Metanephros (tissue), 2 donors: ENCODE data around the gene HOXC11. TPM values are rescaled to one million over a fixed set of nuclear protein-coding genes. Genes with fewer than 3 reads are reported as not detected.

Experiments
- small RNA-seq: library from RNA; depleted of rRNA; stranded (forward); fragments of <200 nt; gene quantifications from one replicate; pipeline ENCODE3, GENCODE V24; 2014; ENCODE audit warnings: low replicate concordance
- total RNA-seq: library from RNA; depleted of rRNA; stranded (reverse); fragments of >200 nt; gene quantifications from one replicate; pipeline ENCODE4 v1.2.3, GENCODE V29; 2014

The HOXC11 gene
- total RNA-seq: 1.5 TPM

DNA sequence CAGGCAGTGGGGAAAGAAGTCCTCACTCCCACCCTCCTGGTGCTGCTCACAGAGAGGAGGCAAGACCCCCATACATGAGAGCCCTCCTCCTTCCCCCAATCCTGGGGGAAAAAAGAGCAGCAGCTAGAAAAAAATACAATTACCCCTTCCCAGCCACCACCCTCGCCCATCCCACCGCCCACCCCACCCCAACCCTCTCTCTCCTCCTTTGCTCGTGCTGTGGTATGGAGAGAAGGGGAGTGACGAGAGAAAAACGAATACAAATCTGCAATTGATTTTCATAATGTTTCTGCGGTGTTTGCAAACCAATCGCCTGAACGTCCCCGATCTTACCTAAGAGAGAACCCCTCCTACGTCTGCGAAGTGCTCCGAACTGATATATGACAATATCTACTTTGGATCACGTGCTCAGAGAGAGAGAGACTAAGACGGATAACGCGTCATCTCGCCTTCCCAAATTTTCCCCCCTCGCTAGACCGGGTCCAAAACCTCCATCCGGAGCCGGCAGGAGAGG lies at the start of gene HOXC11:
Gene HOXC11 (plus strand): TSS at position 405 of the 514 bp plus-strand sequence. CDS start 116 bp downstream, outside the sequence.

DNA sequence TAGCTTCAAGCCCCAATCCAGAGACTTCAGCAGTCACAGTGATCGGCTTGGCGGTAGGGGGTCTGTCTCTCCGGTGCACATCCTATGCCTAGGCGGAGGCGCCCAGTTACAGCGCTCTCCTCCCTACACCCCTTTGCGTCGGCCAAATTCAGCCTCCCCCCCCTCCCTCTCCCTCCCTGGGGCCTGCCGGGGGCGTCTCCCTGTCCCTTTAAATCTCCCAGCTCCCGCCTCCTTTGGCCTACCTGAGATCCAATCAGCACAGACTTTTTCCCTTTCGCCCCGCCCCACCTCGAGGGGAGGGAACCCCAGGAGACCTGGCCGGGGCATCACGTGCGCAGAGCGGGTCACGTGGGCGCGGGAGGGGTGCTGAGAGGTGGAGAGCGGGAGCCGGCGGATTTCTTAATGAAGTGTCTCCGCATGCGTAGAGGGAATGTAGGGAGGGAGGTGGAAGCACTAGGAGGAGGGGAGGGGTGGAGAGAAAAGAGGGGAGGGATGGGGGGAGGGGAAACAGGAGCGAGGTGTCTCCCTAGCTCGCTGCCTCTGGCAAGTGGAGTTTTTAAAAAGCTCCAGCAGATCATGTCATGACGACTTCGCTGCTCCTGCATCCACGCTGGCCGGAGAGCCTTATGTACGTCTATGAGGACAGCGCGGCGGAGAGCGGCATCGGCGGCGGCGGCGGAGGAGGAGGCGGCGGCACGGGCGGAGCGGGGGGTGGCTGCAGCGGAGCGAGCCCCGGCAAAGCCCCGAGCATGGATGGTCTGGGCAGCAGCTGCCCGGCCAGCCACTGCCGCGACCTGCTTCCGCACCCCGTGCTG lies 34.4 kb upstream of the HOXC11 start, which contains the start of gene HOXC13:
Gene HOXC13 (plus strand): TSS at position 506 of the 815 bp plus-strand sequence. CDS start 76 bp downstream, at position 582.

GRCh38 chr12:53954694-53955035 lies 18.3 kb upstream of the HOXC11 start, which contains the start of gene HOXC12:
TSS of gene HOXC12 (plus strand) at chr12:53954903. CDS start at chr12:53954930, 27 bp downstream.

GRCh38 chr12:53974084-53975063 lies 1.4 kb downstream of the HOXC11 start, which contains the start of gene HOTAIR:
TSS of gene HOTAIR (minus strand) at chr12:53974954.

GRCh38 chr12:53984901-53985691 lies 12.2 kb downstream of the HOXC11 start, which contains the start of gene HOXC10:
TSS of gene HOXC10 (plus strand) at chr12:53985146. CDS start at chr12:53985260, 114 bp downstream.

GRCh38 chr12:54000116-54001114 lies 27.5 kb downstream of the HOXC11 start, which contains the start of gene HOXC9:
TSS of gene HOXC9 (plus strand) at chr12:54000161. CDS start at chr12:54000189, 28 bp downstream.

Small RNA genes within 50 kb of the gene (small RNA-seq; reads per million reads assigned to genes)
- gene AC012531.3 (not detected), gene AC012531.4 (not detected), gene MIR196A2 (166 reads per million, percentile 98 among the genes with 10 or more reads in this experiment), gene RF01905 (not detected), gene RF01906 (not detected)

Other genes starting within 250 kb of the HOXC11 start
- 119 TPM for gene CALCOCO1, start 245.7 kb upstream of the HOXC11 start, total RNA-seq
- gene CISTR, start 221.1 kb upstream of the HOXC11 start, total RNA-seq: not detected
- gene HOXC13, start 34.3 kb upstream of the HOXC11 start, total RNA-seq: not detected
- gene HOXC12, start 18.2 kb upstream of the HOXC11 start, total RNA-seq: not detected
- 0.99 TPM for gene HOTAIR, start 1.8 kb downstream of the HOXC11 start, total RNA-seq
- 23.5 TPM for gene HOXC10, start 12.0 kb downstream of the HOXC11 start, total RNA-seq
- 21.5 TPM for gene HOXC9, start 27.0 kb downstream of the HOXC11 start, total RNA-seq
- 2.1 TPM for gene HOXC8, start 35.9 kb downstream of the HOXC11 start, total RNA-seq
- 17.0 TPM for gene HOXC6, start 55.3 kb downstream of the HOXC11 start, total RNA-seq
- gene HOXC5, start 59.9 kb downstream of the HOXC11 start, total RNA-seq: 4.0 TPM
- gene HOXC4, start 80.7 kb downstream of the HOXC11 start, total RNA-seq: 10.0 TPM
- 27.5 TPM for gene SMUG1, start 215.9 kb downstream of the HOXC11 start, total RNA-seq